ENCODE data around the gene MYNN.

The MYNN gene

DNA sequence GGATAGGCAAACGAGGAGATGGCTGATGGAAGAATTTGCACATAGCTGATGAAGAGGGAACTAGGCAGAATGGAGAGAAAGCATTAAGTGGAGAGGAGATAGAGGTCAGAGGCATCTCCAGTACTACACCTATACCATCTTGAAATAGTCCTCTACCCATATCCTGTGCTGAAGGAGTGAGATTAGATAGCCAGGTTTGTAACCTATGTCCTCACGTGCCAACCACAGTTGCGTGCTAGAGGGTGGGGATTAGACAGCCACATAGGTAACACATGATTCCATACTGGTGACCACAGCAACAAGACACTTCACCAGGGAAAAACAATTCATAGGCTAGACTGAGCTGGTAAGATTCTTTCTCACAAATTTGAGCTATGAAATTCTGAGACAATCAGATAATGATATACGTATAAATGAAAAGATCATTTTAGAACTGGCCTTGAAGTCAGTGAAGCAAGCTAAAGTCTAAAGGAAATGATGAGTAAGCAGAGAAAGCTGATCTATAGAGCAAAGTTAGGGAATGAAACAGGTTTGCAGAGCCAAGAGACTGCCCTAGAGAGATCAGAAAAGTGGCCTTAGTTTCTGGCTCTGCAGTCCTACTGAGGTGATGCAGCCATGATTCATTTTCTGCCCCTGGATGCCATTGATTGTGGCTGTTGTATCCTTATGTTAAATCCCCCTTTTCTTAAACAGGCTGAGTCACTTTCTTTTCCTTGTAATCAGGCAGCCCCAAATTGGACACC, 17.7 kb downstream of the MYNN start:
- Histone ChIP-seq H3K79me2 (ENCODE audit: insufficient read depth, low read length) (no peaks in the 10 kb centered on the region), H4K20me1 (ENCODE audit: insufficient read depth, low read length) (no peaks in the 10 kb centered on the region), H3K9me2 (ENCODE audit: low read depth, low read length) (no peaks in the 10 kb centered on the region), H3K27ac (ENCODE audit: low read depth, low read length, poor library complexity, severe bottlenecking) (no peak overlapping the region), H3K9ac (ENCODE audit: low read length) (no peak overlapping the region), H3K4me3 (ENCODE audit: low read depth, low read length, poor library complexity, severe bottlenecking) (no peak overlapping the region), H3K36me3 (ENCODE audit: insufficient read depth, low read length) (peaks cover 50% of the 10 kb centered on the region), H2AFZ (ENCODE audit: low read length) (no peak overlapping the region), H3K4me1 (ENCODE audit: insufficient read depth, low read length, severe bottlenecking) (no peaks in the 10 kb centered on the region), H3K9me3 (ENCODE audit: low read length) (no peaks in the 10 kb centered on the region), H3K4me2 (ENCODE audit: low read length) (no peak overlapping the region), H3K27me3 (ENCODE audit: insufficient read depth, low read length) (no peaks in the 10 kb centered on the region), H3F3A (ENCODE audit: insufficient read depth, low read length) (no peaks in the 10 kb centered on the region)
- TF ChIP-seq, protein P1, sequence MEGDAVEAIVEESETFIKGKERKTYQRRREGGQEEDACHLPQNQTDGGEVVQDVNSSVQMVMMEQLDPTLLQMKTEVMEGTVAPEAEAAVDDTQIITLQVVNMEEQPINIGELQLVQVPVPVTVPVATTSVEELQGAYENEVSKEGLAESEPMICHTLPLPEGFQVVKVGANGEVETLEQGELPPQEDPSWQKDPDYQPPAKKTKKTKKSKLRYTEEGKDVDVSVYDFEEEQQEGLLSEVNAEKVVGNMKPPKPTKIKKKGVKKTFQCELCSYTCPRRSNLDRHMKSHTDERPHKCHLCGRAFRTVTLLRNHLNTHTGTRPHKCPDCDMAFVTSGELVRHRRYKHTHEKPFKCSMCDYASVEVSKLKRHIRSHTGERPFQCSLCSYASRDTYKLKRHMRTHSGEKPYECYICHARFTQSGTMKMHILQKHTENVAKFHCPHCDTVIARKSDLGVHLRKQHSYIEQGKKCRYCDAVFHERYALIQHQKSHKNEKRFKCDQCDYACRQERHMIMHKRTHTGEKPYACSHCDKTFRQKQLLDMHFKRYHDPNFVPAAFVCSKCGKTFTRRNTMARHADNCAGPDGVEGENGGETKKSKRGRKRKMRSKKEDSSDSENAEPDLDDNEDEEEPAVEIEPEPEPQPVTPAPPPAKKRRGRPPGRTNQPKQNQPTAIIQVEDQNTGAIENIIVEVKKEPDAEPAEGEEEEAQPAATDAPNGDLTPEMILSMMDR (IDR thresholded peaks at IDR 0.05; ENCODE audit: low read length), result no peak
- no peak for TF ChIP-seq EZH2 (IDR thresholded peaks at IDR 0.05; ENCODE audit: borderline replicate concordance, low read length)

DNA sequence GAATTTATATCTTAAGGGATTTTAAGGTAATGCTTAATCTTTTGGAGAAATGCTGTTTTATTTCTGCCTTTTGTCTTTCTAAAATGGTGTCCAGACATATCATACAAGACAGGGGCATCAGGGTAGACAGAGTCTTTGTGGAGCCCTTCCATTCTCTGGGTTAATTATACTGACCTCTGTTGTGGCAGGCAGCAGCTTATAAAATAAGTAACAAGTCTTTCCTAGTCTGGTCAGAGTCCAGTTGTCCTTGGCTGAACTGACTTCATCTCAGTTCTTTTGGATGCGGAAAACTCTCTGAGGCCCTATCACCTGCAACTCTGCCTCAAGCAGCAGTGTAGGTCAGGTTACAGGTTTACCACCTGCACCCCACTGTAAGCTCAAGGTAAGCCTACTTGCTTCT, 19.2 kb downstream of the MYNN start:
- H4K20me1 ChIP-seq (ENCODE audit: insufficient read depth, low read length), result no peaks in the 10 kb centered on the region
- no peak for TF ChIP-seq EZH2 (IDR thresholded peaks at IDR 0.05; ENCODE audit: borderline replicate concordance, low read length)
- TF ChIP-seq, protein P1 (IDR thresholded peaks at IDR 0.05; ENCODE audit: low read length), result no peak

DNA sequence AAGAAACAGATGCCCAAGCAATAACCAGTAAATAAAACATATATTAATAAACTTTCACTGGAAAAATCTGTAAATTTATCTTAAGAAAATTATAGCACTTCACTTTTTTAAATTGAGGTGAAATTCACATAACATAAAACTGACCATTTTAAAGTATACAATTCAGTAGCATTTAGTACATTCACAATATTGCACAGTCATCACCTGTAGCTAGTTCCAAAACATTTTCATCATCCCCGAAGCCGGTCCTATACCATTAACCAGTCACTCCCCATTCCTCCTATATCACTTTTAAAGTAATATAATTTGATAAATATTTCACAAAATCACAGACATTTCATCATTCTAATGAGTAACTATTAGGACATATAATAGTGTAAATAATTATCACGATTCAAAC, 31.5 kb downstream of the MYNN start:
- Histone ChIP-seq H4K20me1 (ENCODE audit: insufficient read depth, low read length) (no peaks in the 10 kb centered on the region), H3K79me2 (ENCODE audit: insufficient read depth, low read length) (no peaks in the 10 kb centered on the region), H3K4me3 (ENCODE audit: low read depth, low read length, poor library complexity, severe bottlenecking) (no peak overlapping the region), H3K9ac (ENCODE audit: low read length) (no peak overlapping the region), H3K4me1 (ENCODE audit: insufficient read depth, low read length, severe bottlenecking) (no peaks in the 10 kb centered on the region), H3K9me3 (ENCODE audit: low read length) (no peaks in the 10 kb centered on the region), H3K4me2 (ENCODE audit: low read length) (no peak overlapping the region), H3F3A (ENCODE audit: insufficient read depth, low read length) (no peaks in the 10 kb centered on the region; the same call in 1 of the 2 replicates), H3K27ac (ENCODE audit: low read depth, low read length, poor library complexity, severe bottlenecking) (no peak overlapping the region), H2AFZ (ENCODE audit: low read length) (no peak overlapping the region), H3K36me3 (ENCODE audit: insufficient read depth, low read length) (no peaks in the 10 kb centered on the region), H3K9me2 (ENCODE audit: low read depth, low read length) (no peaks in the 10 kb centered on the region), H3K27me3 (ENCODE audit: insufficient read depth, low read length) (no peaks in the 10 kb centered on the region)
- TF ChIP-seq, protein P1 (IDR thresholded peaks at IDR 0.05; ENCODE audit: low read length), result no peak
- TF ChIP-seq EZH2 (IDR thresholded peaks at IDR 0.05; ENCODE audit: borderline replicate concordance, low read length), result no peak

More for the DNA sequence above, 19.2 kb downstream of the MYNN start:
- no peak overlapping the region for H2AFZ ChIP-seq (ENCODE audit: low read length)
- no peaks in the 10 kb centered on the region for H3K9me3 ChIP-seq (ENCODE audit: low read length)
- H3K4me2 ChIP-seq (ENCODE audit: low read length), result no peak overlapping the region
- H3K27ac ChIP-seq (ENCODE audit: low read depth, low read length, poor library complexity, severe bottlenecking), result no peak overlapping the region
- no peak overlapping the region for H3K9ac ChIP-seq (ENCODE audit: low read length)
- no peaks in the 10 kb centered on the region for H3K9me2 ChIP-seq (ENCODE audit: low read depth, low read length)
- H3K27me3 ChIP-seq (ENCODE audit: insufficient read depth, low read length), result no peaks in the 10 kb centered on the region
- H3F3A ChIP-seq (ENCODE audit: insufficient read depth, low read length), result no peaks in the 10 kb centered on the region
- H3K4me3 ChIP-seq (ENCODE audit: low read depth, low read length, poor library complexity, severe bottlenecking), result no peak overlapping the region
- no peaks in the 10 kb centered on the region for H3K4me1 ChIP-seq (ENCODE audit: insufficient read depth, low read length, severe bottlenecking)
- H3K79me2 ChIP-seq (ENCODE audit: insufficient read depth, low read length), result no peaks in the 10 kb centered on the region
- peaks cover 35% of the 10 kb centered on the region for H3K36me3 ChIP-seq (ENCODE audit: insufficient read depth, low read length)
